NCI-H2081 treated with DMSO at 0.1 percent for 48 hours (cell line): ENCODE results near the gene NBEA.

Source experiments
- DNase-seq: peaks from one replicate; lab custom pipeline; 2025; lab: John Stamatoyannopoulos, UW

Gene NBEA

DNA sequence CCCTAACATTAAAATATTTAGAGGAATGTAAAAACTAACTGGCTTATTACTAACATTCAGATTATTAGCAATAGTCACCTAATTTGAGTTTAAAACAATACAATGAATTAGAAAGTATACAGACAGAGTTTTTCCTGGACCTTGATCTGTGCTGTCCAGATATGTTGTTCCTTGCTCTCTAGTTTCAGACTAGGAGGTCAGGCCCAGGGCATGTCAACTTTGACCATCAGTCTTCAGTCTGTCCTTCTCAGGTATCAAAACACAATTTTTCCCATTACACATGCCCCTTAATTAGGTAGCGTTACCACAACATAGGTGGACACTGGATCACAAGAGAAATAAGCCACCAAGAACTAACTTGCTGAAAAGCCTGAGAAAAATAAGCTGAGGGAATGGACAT, 337.4 kb downstream of the NBEA start:
- no peak for DNase-seq

DNA sequence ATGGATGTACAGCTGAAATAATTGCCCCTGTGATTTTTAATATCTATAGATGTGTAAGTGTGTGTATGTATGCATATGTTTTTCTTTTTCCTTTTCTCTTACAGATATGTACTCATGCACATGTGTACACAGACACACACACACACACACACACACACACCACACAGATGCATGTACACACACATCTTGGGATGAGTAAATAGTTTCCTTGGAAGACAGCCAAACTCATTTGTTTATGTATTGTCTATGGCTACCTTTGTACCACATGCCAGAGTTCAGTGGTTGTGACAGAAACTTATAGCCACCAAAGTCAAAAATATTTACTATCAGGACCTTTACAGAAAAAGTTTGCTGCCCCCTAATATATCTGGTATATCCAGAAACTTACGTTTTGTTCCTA, 341.8 kb downstream of the NBEA start:
- peak; percentile 37 for DNase-seq

DNA sequence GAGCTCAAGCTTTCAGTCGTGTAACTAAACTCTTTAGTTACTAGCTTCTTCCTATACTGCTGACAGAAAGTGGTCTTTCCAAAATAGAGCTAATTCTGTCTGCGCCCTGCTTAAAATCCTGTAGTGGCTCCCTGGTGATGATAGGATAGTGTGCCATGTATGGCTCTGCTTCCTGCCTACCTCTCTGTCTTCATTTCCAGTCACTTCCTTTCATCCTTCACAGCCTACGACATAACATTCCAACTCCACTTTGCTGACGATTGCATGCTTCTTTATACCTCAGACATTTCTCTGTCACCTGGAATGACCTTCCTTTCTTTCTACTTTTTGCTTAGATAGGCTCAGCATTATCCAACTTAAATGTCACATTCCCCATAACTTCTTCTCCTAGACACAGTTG, 343.6 kb downstream of the NBEA start:
- no peak for DNase-seq

DNA sequence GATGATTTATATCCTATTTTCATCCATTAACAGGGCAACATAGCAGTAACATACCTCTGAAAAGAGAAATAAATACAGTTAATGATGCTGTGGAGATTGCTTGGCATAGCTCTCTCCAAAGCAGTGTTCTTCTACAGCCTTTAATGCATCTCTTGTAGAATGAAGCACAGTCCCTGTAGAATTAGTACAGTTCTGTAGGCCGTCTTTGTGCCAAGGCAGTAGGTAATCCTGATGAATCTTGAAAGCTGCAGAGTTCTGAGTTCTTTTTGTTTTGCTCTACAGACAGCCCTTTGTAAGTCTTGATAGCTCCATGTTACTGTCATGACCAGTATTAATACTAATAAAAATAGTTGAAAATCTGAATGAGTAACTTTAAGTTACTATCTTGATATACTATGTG, 350.3 kb downstream of the NBEA start:
- no peak for DNase-seq

- no peak for DNase-seq
Measured at GRCh38 chr13:35293579-35294226, 351.6 kb downstream of the NBEA start.

GRCh38 chr13:35309706-35310105, 367.6 kb downstream of the NBEA start:
- no peak for DNase-seq

- no peak for DNase-seq
Measured at GRCh38 chr13:35332134-35332533, 390.1 kb downstream of the NBEA start.

DNA sequence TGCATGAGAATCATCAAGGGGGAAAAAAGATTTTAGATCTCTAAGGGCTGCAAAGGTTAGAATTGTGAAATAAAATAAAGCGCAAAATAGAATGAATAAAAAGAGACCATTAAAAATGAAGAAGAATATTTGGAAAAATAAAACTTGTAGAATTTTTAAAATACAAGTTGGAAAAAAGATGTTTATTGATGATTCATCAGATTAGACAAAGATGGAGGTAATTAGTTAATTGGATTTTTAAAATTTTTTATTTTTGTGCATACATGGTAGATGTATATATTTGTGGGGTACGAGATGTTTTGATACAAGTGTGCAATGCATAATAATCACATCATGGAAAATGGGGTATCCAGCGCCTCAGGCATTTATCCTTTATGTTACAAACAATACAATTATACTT, 391.1 kb downstream of the NBEA start:
- no peak for DNase-seq

- no peak for DNase-seq
Measured at GRCh38 chr13:35342440-35342839, 400.4 kb downstream of the NBEA start.

- DNase-seq, result no peak
Measured at GRCh38 chr13:35343417-35343816, 401.3 kb downstream of the NBEA start.

- no peak for DNase-seq
Measured at GRCh38 chr13:35345992-35346391, 403.9 kb downstream of the NBEA start.

- DNase-seq, result no peak
Measured at GRCh38 chr13:35346494-35346893, 404.4 kb downstream of the NBEA start.

GRCh38 chr13:35347679-35348205, 405.7 kb downstream of the NBEA start:
- no peak for DNase-seq

DNA sequence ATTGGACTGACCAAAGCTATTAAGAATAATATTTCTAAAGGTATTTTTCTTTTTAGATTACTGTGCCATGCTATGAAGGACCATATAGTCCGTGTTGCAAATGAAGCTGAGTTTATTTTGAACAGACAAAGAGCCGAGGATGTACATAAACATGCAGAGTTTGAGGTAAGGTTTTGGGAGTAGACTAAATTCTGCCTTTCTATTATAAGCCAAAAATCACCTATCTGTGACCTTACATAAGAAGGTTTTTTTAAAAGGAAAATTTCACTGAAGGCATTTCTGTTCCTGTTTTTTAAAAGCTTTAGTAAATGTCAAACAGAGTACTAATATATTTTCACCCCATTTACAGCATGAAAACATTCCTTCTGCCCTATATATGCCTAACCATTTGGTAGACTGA, 407.0 kb downstream of the NBEA start:
- DNase-seq, result no peak

- DNase-seq, result no peak
Measured at GRCh38 chr13:35349673-35350278, 407.7 kb downstream of the NBEA start.

GRCh38 chr13:35354285-35354684, 412.2 kb downstream of the NBEA start:
- DNase-seq, result no peak

DNA sequence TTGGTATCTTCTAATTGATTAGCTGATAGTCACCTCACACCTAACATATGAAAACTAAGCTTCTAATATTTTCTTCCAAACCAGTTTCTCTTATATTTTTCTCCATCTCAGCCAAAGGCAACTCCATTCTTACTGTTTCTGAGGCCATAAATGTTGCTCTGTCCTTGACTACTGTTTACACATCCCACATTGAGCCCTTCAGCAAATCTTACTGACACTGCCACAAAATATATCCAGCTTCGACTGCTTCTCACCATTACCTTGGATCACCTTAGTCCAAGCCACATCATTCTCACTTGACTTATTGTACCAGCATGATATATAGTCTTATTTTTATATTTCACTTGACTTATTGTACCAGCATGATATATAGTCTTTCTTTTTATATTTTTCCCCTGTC, 412.8 kb downstream of the NBEA start:
- no peak for DNase-seq

DNA sequence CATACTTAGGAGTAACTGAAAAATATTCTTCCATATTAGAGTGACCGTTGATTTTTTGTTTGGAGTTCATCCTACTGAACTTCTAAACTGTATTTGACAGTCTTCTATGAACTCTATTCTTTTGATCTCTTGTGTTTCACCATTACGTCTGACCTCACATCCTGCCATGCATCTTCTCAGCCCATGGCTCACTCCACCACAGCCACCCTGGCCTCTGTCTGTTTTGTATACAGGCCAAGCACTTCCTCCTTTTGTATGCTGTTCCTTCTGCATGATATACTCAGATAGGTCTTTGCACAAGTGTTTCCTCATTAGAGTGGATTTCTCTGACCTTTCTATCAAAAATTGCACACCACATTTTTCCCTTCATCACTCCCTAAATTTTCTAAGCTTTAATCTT, 414.5 kb downstream of the NBEA start:
- DNase-seq, result no peak

DNA sequence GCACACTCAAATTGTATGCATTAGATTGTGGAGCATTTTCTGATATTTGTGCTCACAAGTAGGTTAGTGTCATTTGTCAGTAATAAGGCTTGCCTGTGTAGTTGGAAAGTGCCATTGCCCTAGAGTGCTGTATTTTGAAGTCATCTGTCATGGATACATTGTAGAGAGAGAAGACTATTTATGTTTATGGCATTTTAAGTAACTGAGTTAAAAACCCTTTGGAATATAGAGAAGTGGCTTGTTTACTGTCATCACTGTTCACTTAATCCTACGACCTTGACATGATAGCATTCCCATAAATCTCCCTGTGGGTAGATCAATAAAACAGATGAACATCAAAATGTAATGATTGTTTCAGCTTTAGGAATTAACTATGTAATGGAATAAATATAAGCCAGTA, 423.8 kb downstream of the NBEA start:
- DNase-seq, result no peak

DNA sequence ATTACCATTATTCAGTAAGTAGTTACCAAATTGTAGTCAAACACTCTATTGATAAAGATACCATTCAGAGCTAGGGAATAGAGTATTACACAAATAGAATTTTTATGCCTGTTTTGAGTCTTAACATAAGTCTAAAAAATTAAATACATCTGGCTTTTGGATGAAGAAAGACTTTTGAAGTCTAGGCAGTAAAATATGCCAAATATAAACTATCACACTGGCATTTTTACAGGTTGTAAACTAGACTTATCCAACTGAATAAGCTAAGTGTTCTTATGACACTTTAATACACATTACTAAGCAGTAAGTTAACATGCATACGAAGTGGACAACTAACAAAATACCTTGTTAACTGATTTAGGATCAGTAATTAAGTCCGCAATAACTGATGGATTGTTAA, 425.5 kb downstream of the NBEA start:
- DNase-seq, result no peak

DNA sequence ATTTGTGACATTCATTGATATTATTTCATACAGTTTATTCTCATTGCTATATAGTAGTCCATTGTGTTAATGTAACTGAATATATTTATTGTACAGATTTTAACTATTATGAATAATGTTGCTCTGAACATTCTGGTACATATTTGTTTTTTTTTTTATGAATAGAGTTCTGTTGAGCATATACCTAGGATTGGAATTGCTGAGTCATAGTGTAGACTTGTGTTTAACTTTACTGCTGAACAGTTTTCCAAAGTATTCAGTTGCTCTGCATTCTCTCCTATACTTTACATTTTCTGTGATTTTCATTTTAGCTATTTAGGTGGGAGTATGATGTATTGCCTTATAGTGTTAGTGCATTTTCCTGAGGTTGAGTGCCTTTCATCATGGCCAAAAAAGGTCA, 436.9 kb downstream of the NBEA start:
- DNase-seq, result no peak

DNA sequence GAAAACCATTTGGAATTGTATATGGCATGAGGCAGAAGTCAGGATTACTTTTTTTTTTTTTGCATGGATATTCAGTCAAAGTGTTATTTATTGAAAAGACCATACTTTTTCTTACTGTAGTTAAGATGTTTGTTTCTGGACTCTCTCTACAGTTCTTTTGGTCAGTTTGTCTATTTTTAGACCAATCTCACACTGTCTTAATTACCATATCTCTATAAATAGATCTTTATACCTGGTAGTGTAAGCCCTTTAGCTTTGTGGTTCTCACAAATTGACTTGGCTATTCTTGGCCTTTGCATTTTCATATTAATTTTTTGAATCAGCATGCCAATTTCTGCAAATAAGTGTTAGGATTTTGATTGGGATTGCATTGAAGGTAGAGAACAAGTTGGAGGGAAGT, 437.6 kb downstream of the NBEA start:
- DNase-seq, result no peak

GRCh38 chr13:35387682-35388250, 445.7 kb downstream of the NBEA start:
- no peak for DNase-seq
